LNCAP (cell line): ENCODE results near the gene HPSE2.

Source experiments
- CTCF ChIP-seq: fragments of 450-650 bp; IDR thresholded peaks from 2 replicates; pipeline ENCODE4 v1.5.1; 2017; ENCODE audit warnings: mild to moderate bottlenecking

The HPSE2 gene

GRCh38 chr10:98908868-98909267, 326.8 kb downstream of the HPSE2 start:
- TF ChIP-seq CTCF = no peak

GRCh38 chr10:98901441-98902110, 334.1 kb downstream of the HPSE2 start:
- TF ChIP-seq CTCF = no peak

GRCh38 chr10:98899018-98899417, 336.6 kb downstream of the HPSE2 start:
- TF ChIP-seq CTCF = no peak

GRCh38 chr10:98892523-98892922, 343.1 kb downstream of the HPSE2 start:
- no peak for TF ChIP-seq CTCF

- no peak for TF ChIP-seq CTCF
Observed at GRCh38 chr10:98886686-98887085, 349.0 kb downstream of the HPSE2 start.

GRCh38 chr10:98885378-98885777, 350.3 kb downstream of the HPSE2 start:
- TF ChIP-seq CTCF = no peak

- TF ChIP-seq CTCF = no peak
Observed at GRCh38 chr10:98881789-98882188, 353.9 kb downstream of the HPSE2 start.

- no peak for TF ChIP-seq CTCF
Observed at GRCh38 chr10:98880971-98881370, 354.7 kb downstream of the HPSE2 start.
